VCaP (cell line): Measurements from ENCODE around the gene ICAM2.

Source experiments
- H3K27ac ChIP-seq: fragments of 450-650 bp; 2 replicates; pipeline ENCODE4 v1.5.1; 2017
- CTCF ChIP-seq: fragments of 450-650 bp; conservative IDR thresholded peaks from 2 replicates; pipeline ENCODE4 v1.5.1; 2017; ENCODE audit warnings: mild to moderate bottlenecking, moderate library complexity

Gene ICAM2

GRCh38 chr17:64063766-64064224 lies 43.4 kb upstream of the ICAM2 start:
- TF ChIP-seq CTCF, result peak; percentile 73
- no peak overlapping the region for H3K27ac ChIP-seq

DNA sequence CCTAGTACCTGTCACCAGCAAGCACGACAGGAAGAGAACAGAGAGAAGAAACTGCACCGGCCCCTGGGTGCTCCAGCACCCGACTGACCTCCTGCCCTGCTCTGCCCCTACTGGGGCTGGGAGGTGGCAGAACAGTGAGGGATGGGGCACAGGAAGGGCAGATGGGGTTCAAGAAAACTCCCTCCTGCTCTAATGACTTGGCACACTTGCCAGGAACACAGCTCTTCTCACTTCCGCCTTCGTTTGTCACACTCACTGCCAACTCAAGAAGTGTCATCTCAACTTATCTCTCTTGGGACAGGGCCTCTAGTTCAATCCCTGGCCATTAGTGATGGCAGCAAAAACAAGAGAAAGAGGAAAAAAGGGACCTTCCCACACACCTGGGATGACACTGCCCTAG lies 42.7 kb upstream of the ICAM2 start:
- H3K27ac ChIP-seq, result no peak overlapping the region
- TF ChIP-seq CTCF, result no peak

DNA sequence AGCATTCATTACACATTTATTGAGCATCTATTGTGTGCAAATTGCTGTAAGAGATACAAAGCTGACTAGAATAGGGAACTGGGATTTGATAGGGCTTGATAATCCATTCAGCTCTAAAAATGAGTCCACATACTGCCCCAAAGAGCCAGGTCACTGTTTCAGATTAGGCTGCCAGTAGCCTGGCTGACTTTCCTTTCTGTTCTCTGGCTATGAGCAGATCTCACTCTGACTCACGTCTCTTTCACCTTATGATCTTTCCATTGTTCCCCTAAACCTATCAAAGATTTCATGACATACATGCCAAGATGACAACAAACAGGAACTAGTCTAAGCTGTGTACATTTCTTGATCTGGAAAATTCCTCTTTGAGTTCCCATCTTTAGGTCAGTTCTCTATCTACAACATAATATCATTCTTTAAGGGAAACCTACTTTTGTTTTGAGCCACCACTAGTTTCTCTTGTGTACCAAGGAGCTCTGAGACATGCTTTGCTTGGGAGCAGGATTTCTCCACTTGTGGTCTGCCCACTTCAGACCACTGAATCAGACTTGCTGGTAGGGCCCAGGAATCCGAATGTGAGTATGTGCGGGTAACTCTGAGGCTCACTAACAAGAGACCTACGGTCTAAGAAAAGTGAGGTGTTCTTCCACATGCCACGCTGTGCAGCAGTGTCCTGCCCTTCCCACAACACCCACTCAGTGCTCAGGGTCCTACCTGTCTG lies 40.9 kb upstream of the ICAM2 start:
- TF ChIP-seq CTCF, result no peak
- H3K27ac ChIP-seq, result no peak overlapping the region

DNA sequence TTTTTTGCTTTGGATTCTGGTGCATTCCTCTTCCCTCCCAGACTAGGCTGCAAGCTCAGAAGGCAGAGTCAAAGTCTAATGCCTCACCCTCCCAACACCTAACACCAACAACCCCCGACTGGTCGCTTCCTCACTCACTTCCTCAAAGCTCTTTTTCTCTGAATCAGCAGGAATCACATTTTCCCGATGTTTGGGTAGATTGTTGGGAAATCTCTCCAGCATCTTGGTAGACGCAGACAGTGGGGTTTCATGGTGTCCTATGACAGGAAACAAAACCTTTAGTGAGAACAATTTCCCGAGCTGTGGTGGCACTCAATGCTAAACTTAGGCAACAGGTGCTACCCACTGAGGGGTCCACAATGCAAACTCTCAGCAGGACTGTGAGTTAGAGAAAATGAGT lies 39.9 kb upstream of the ICAM2 start:
- TF ChIP-seq CTCF, result no peak
- no peak overlapping the region for H3K27ac ChIP-seq

- TF ChIP-seq CTCF, result no peak
- H3K27ac ChIP-seq, result no peak overlapping the region
Observed at GRCh38 chr17:64059756-64060155, 39.3 kb upstream of the ICAM2 start.

DNA sequence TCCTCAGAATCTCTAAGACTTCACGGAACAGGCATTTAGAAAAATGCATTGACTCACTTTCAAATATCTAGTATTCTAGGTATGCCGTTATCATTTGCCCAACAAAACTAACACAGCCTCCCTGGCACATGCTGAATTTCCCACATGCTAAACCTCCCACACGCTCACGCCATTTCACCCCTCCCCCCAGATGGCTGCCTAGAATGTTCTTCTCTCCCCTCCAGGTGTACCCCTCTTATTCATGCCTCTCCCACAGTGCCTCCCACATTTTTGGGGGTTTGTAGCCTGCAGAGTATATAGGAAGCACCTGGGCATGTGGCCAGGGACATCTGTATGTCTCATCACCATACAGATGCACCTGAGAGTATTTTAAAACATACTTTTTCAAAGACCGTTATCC lies 38.2 kb upstream of the ICAM2 start:
- peak overlapping the region; percentile 35 for H3K27ac ChIP-seq
- no peak for TF ChIP-seq CTCF

DNA sequence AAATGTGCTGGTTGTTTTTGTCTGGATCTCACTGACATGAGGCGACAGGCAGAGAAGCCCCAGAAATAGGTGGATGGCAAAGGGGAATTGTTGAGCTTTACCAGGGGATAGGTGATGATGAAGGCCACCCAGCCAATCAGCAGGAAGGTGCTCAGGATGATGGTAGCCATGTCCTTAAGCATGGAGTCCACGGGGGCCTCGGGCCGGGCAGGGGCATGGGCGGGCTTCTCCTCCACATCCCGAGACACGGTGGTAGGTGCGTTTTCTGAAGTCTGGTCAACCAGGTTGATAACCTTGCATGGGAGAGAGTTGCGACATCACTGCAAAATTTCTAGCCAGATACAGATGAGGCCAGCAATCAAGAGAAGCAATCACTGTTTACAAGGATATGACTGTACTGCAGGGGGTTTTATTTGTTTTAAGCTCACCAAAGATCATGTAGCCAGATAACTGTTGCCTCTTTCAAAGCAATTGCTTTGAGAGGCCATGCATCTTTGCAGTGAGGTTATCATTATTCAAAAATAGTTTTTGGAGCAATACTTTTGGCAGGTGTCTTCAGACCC lies 37.3 kb upstream of the ICAM2 start:
- TF ChIP-seq CTCF, result no peak
- peak overlapping the region; percentile 35; the same call in 1 of the 2 replicates for H3K27ac ChIP-seq
